ENCODE measurements around the gene ACBD6. TPM values are rescaled to one million over a fixed set of nuclear protein-coding genes. Genes with fewer than 3 reads are reported as not detected.

The ACBD6 gene
- total RNA-seq, 1 experiment from 2014 or later = 73.6 TPM

GRCh38 chr1:180510882-180511281, 8.5 kb upstream of the ACBD6 start:
- peaks cover 13% of the 10 kb centered on the region for H3K4me1 Mint-ChIP-seq (ENCODE audit: low read depth, unreplicated experiment)
- H3K27me3 Mint-ChIP-seq (ENCODE audit: unreplicated experiment) = no peaks in the 10 kb centered on the region
- no peak overlapping the region for H3K4me3 Mint-ChIP-seq (ENCODE audit: low read depth, unreplicated experiment)
- H3K36me3 Mint-ChIP-seq (ENCODE audit: insufficient read depth, unreplicated experiment) = no peaks in the 10 kb centered on the region
- intact Hi-C loops (cut with micrococcal nuclease; ENCODE audit: unreplicated experiment) = no loop called here
- H3K9me3 Mint-ChIP-seq (ENCODE audit: low read depth, unreplicated experiment) = no peaks in the 10 kb centered on the region
- CTCF ChIA-PET = no interaction called here
- TF ChIP-seq, protein P1, sequence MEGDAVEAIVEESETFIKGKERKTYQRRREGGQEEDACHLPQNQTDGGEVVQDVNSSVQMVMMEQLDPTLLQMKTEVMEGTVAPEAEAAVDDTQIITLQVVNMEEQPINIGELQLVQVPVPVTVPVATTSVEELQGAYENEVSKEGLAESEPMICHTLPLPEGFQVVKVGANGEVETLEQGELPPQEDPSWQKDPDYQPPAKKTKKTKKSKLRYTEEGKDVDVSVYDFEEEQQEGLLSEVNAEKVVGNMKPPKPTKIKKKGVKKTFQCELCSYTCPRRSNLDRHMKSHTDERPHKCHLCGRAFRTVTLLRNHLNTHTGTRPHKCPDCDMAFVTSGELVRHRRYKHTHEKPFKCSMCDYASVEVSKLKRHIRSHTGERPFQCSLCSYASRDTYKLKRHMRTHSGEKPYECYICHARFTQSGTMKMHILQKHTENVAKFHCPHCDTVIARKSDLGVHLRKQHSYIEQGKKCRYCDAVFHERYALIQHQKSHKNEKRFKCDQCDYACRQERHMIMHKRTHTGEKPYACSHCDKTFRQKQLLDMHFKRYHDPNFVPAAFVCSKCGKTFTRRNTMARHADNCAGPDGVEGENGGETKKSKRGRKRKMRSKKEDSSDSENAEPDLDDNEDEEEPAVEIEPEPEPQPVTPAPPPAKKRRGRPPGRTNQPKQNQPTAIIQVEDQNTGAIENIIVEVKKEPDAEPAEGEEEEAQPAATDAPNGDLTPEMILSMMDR (IDR thresholded peaks at IDR 0.05; ENCODE audit: unreplicated experiment) = no peak
- BruUV-seq (replicated peaks) = no TSS peak
- no peak overlapping the region for H3K27ac Mint-ChIP-seq (ENCODE audit: unreplicated experiment)
- DNase-seq = no peak

GRCh38 chr1:180508725-180509097, 6.3 kb upstream of the ACBD6 start:
- intact Hi-C loops (cut with micrococcal nuclease; ENCODE audit: unreplicated experiment) = no loop called here
- Mint-ChIP-seq H3K27me3 (ENCODE audit: unreplicated experiment) (no peaks in the 10 kb centered on the region), H3K4me1 (ENCODE audit: low read depth, unreplicated experiment) (peaks cover 17% of the 10 kb centered on the region), H3K36me3 (ENCODE audit: insufficient read depth, unreplicated experiment) (no peaks in the 10 kb centered on the region), H3K9me3 (ENCODE audit: low read depth, unreplicated experiment) (no peaks in the 10 kb centered on the region), H3K4me3 (ENCODE audit: low read depth, unreplicated experiment) (no peak overlapping the region), H3K27ac (ENCODE audit: unreplicated experiment) (no peak overlapping the region)
- TF ChIP-seq, protein P1 (IDR thresholded peaks at IDR 0.05; ENCODE audit: unreplicated experiment) = no peak
- no TSS peak for BruUV-seq (replicated peaks)
- CTCF ChIA-PET = no interaction called here
- no peak for DNase-seq

GRCh38 chr1:180507795-180508724, 5.7 kb upstream of the ACBD6 start:
- Mint-ChIP-seq H3K36me3 (ENCODE audit: insufficient read depth, unreplicated experiment) (peaks cover 3% of the 10 kb centered on the region), H3K9me3 (ENCODE audit: low read depth, unreplicated experiment) (no peaks in the 10 kb centered on the region), H3K27me3 (ENCODE audit: unreplicated experiment) (no peaks in the 10 kb centered on the region), H3K4me3 (ENCODE audit: low read depth, unreplicated experiment) (no peak overlapping the region), H3K4me1 (ENCODE audit: low read depth, unreplicated experiment) (peaks cover 24% of the 10 kb centered on the region), H3K27ac (ENCODE audit: unreplicated experiment) (no peak overlapping the region)
- TF ChIP-seq, protein P1 (IDR thresholded peaks at IDR 0.05; ENCODE audit: unreplicated experiment) = no peak
- no TSS peak for BruUV-seq (replicated peaks)
- CTCF ChIA-PET = no interaction called here
- intact Hi-C loops (cut with micrococcal nuclease; ENCODE audit: unreplicated experiment) = no loop called here
- DNase-seq = no peak

DNA sequence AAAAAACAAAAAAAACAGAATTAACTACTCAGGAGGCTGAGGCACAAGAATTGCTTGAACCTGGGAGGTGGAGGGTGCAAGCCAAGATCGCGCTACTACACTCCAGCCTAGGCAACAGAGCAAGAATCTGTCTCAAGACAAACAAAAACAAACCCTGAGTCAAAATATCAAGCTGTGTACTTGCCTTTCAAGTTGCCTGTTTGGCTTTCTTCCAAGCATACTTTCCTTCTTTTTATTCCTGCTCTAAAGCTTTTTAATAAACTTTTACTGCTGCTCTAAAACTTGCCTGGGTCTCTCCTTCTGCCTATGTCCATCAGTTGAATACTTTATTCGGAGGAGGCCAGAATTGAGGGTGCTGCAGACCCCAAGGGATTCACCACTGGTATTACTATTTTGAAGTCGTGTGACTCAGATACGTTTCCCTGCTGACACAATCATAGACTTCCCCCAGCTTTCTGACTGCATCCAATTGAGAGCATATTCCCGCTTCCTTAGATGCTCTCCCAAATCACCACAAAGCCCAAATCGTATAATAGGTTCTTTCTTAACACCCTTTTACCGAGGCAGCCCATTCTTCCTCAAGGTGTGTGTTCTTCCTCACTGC, 3.5 kb upstream of the ACBD6 start:
- no peak overlapping the region for H3K27ac Mint-ChIP-seq (ENCODE audit: unreplicated experiment)
- H3K27me3 Mint-ChIP-seq (ENCODE audit: unreplicated experiment) = no peaks in the 10 kb centered on the region
- H3K36me3 Mint-ChIP-seq (ENCODE audit: insufficient read depth, unreplicated experiment) = peaks cover 24% of the 10 kb centered on the region
- intact Hi-C loops (cut with micrococcal nuclease; ENCODE audit: unreplicated experiment) = no loop called here
- no TSS peak for BruUV-seq (replicated peaks)
- DNase-seq = no peak
- peaks cover 27% of the 10 kb centered on the region for H3K4me1 Mint-ChIP-seq (ENCODE audit: low read depth, unreplicated experiment)
- H3K9me3 Mint-ChIP-seq (ENCODE audit: low read depth, unreplicated experiment) = no peaks in the 10 kb centered on the region
- TF ChIP-seq, protein P1 (IDR thresholded peaks at IDR 0.05; ENCODE audit: unreplicated experiment) = no peak
- H3K4me3 Mint-ChIP-seq (ENCODE audit: low read depth, unreplicated experiment) = no peak overlapping the region
- CTCF ChIA-PET = no interaction called here
